ENCODE results near the gene WDR64.

The WDR64 gene

GRCh38 chr1:241637046-241637590 is 15.0 kb upstream of the WDR64 start:
- H3K27ac Mint-ChIP-seq (ENCODE audit: low read depth): no peak overlapping the region
- no peaks in the 10 kb centered on the region for H3K27me3 Mint-ChIP-seq
- peaks cover 8% of the 10 kb centered on the region for H3K36me3 Mint-ChIP-seq (ENCODE audit: insufficient read depth)
- ATAC-seq (replicated peaks; ENCODE audit: extremely low read depth, poor library complexity, severe bottlenecking) (no peak), DNase-seq (ENCODE audit: low spot score in 2 of 2) (no peak)
- H3K4me1 Mint-ChIP-seq: peaks cover 28% of the 10 kb centered on the region
- no peak overlapping the region for H3K4me3 Mint-ChIP-seq
- H3K9me3 Mint-ChIP-seq: no peaks in the 10 kb centered on the region

GRCh38 chr1:241637604-241638003 is 14.5 kb upstream of the WDR64 start:
- Mint-ChIP-seq H3K4me1 (peaks cover 28% of the 10 kb centered on the region), H3K9me3 (no peaks in the 10 kb centered on the region), H3K27me3 (no peaks in the 10 kb centered on the region), H3K36me3 (ENCODE audit: insufficient read depth) (peaks cover 8% of the 10 kb centered on the region), H3K27ac (ENCODE audit: low read depth) (no peak overlapping the region), H3K4me3 (peak overlapping the region; percentile 29)
- ATAC-seq (replicated peaks; ENCODE audit: extremely low read depth, poor library complexity, severe bottlenecking) (no peak), DNase-seq (ENCODE audit: low spot score in 2 of 2) (no peak)

- Mint-ChIP-seq H3K4me1 (peaks cover 28% of the 10 kb centered on the region), H3K27ac (ENCODE audit: low read depth) (no peak overlapping the region), H3K9me3 (no peaks in the 10 kb centered on the region), H3K36me3 (ENCODE audit: insufficient read depth) (peaks cover 9% of the 10 kb centered on the region), H3K27me3 (no peaks in the 10 kb centered on the region), H3K4me3 (peak overlapping the region; percentile 29)
- DNase-seq (ENCODE audit: low spot score in 2 of 2) (no peak), ATAC-seq (replicated peaks; ENCODE audit: extremely low read depth, poor library complexity, severe bottlenecking) (no peak)
Measured at GRCh38 chr1:241638099-241638682, 13.9 kb upstream of the WDR64 start.

DNA sequence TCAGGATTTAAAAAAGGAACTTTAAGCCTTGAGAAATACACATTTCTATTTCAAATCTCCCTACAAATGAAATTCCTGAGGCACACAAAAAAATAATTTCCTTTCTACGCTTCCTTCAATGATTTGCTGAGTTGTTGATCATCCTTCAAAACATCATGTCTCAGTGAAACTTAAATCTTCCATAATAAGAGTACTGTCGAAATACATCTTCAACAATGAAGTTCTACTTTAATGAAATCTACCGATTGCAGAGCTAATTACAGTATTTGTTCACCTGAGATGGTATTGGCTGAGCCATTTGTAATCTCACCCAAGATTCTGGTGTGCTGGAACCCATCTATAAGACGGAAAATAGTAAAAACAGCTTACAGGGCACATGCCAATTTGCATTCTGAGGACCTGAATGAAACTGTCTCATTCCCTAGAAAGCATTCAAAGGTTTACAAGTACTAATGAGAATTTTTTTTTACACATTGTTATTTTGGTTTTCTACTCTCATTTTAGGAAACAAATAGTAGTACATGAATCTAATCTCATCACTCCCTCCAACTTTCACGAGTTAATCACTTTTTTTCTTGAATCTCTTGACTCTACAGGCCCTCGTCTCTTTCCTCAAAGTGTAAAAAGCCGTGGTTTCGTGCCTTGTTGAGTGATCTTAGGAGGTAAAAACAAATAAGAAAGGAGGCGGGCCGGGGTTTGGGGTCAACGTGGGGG is 13.0 kb upstream of the WDR64 start:
- H3K4me3 Mint-ChIP-seq: peak overlapping the region; percentile 81
- DNase-seq (ENCODE audit: low spot score in 2 of 2) (no peak), ATAC-seq (replicated peaks; ENCODE audit: extremely low read depth, poor library complexity, severe bottlenecking) (no peak)
- H3K9me3 Mint-ChIP-seq: no peaks in the 10 kb centered on the region
- peaks cover 28% of the 10 kb centered on the region for H3K4me1 Mint-ChIP-seq
- H3K27me3 Mint-ChIP-seq: no peaks in the 10 kb centered on the region
- peaks cover 10% of the 10 kb centered on the region for H3K36me3 Mint-ChIP-seq (ENCODE audit: insufficient read depth)
- peak overlapping the region; percentile 15 for H3K27ac Mint-ChIP-seq (ENCODE audit: low read depth)

DNA sequence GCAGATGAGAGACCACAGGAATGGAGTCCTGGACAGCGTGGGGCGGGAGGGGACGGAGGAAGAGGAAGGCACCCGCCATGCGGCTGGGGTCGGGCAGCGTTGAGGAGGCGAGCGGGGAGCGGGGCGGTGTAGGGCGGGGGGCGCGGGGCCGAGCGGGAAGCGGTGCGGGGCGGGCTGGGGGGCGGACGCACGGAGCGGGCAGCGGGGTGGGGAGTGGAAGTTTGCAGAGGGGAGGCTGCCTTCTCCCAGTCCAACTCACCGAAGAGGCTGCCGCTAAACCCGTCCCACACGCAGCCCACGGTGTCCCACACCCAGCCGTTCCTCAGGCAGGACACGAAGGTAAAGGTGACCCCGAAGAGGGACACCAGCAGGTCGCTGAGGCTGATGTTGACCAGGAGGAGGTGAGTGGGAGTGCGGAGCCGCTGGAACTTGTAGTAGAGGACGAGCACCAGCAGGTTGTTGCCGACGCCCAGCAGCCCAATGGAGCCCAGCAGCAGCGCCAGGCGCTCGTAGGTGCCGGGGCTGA is 12.4 kb upstream of the WDR64 start:
- ATAC-seq (replicated peaks; ENCODE audit: extremely low read depth, poor library complexity, severe bottlenecking) (peak; percentile 55), DNase-seq (ENCODE audit: low spot score in 2 of 2) (no peak)
- peaks cover 10% of the 10 kb centered on the region for H3K36me3 Mint-ChIP-seq (ENCODE audit: insufficient read depth)
- H3K27me3 Mint-ChIP-seq: no peaks in the 10 kb centered on the region
- peak overlapping the region; percentile 15 for H3K27ac Mint-ChIP-seq (ENCODE audit: low read depth)
- H3K9me3 Mint-ChIP-seq: no peaks in the 10 kb centered on the region
- peak overlapping the region; percentile 81 for H3K4me3 Mint-ChIP-seq
- peaks cover 28% of the 10 kb centered on the region for H3K4me1 Mint-ChIP-seq

DNA sequence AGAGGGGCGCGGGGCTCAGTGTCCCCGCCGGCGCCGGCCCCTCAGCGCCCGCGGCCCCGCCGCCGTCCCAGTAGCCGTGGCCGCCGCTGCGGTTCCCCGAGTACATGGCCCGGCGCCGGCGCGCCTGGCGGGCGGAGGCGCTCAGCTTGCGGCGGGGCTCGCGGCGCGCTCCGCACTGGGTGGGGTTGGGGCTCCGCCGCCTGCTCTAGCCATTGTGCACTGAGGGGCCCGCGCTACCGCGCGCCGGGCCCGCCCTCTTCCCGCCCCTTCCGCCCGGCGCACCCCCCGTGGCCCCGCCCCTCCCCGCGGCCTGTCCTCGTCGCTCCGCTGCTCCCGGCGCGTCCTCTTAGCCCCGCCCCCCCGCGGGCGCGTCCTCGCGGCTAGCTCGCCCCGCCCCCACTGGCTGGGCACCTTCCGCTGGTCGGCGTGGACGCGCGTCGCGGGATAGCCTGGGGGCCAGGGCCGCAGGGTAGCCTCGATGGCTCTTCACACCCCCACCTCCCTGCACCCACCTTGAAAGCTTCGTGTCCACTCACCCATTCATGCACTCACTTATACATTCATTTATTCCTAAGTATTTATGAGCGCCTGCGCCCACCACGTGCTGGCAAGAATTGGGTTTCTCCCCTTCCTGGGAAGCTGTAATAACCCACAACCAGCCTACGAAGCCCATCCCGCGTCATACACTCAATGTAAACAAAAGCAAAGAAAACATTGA is 11.8 kb upstream of the WDR64 start, which contains the start of the genes CHML and OPN3:
TSS of gene CHML (minus strand) at position 221 of the 718 bp plus-strand sequence. CDS start 4,603 bp downstream, outside the sequence.
TSS of gene OPN3 (minus strand) at position 221 of the 718 bp plus-strand sequence. CDS start at position 106, 115 bp downstream.
- peak within 1 kb of the TSS; percentile 81 for H3K4me3 Mint-ChIP-seq

GRCh38 chr1:241640867-241641622 is 11.0 kb upstream of the WDR64 start:
- H3K4me3 Mint-ChIP-seq: peak overlapping the region; percentile 81
- no peaks in the 10 kb centered on the region for H3K27me3 Mint-ChIP-seq
- H3K9me3 Mint-ChIP-seq: no peaks in the 10 kb centered on the region
- DNase-seq (ENCODE audit: low spot score in 2 of 2) (no peak), ATAC-seq (replicated peaks; ENCODE audit: extremely low read depth, poor library complexity, severe bottlenecking) (no peak)
- H3K4me1 Mint-ChIP-seq: peaks cover 28% of the 10 kb centered on the region
- peaks cover 6% of the 10 kb centered on the region for H3K36me3 Mint-ChIP-seq (ENCODE audit: insufficient read depth)
- H3K27ac Mint-ChIP-seq (ENCODE audit: low read depth): peak overlapping the region; percentile 66

More for the DNA sequence above, 11.8 kb upstream of the WDR64 start, which contains the start of the genes CHML and OPN3:
- peak; percentile 92 for ATAC-seq (replicated peaks; ENCODE audit: extremely low read depth, poor library complexity, severe bottlenecking)
- H3K4me1 Mint-ChIP-seq: peaks cover 28% of the 10 kb centered on the region
- peak; percentile 65 to 70 for DNase-seq (ENCODE audit: low spot score in 2 of 2)
- H3K36me3 Mint-ChIP-seq (ENCODE audit: insufficient read depth): peaks cover 8% of the 10 kb centered on the region
- peak within 1 kb of the TSS; percentile 66 for H3K27ac Mint-ChIP-seq (ENCODE audit: low read depth)
- no peaks in the 10 kb centered on the region for H3K27me3 Mint-ChIP-seq
- no peaks in the 10 kb centered on the region for H3K9me3 Mint-ChIP-seq

DNA sequence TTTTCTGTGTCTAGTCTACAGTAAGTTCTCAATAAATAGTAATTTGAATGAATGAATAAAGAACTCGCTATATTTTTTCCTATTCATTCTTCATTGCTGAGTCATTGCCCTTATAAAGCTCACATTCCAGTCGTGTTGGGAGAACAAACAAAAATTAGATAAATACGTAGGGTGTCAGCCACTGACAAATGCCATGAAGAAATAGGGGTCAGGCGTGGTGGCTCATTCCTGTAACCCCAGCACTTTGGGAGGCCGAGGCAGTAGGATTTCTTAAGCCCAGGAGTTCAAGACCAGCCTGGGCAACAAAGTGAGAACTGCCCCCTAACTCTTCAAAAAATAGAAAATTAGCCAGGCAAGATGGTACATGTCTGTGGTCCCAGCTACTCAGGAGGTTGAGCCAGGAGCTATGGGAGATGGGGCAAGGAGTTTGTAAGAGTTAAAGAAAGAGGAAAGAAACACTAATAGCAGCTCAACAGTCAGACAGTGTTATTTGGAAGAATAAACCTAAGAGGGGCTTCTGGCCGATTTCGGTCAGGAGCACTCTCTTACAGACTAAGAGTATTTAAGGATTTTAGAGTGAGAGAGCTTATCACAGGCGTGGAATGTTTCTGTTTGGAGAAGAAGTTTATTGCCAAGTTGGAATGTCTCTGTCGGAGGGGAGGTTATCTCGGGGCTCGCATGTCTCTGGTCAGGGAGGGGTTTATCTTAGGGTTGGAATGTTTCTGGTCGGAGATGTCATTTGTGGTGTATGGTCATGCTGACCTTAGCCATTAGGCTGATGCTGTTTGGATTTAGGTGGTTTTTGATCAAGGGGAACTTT is 10.1 kb upstream of the WDR64 start:
- Mint-ChIP-seq H3K4me1 (peaks cover 28% of the 10 kb centered on the region), H3K27ac (ENCODE audit: low read depth) (no peak overlapping the region), H3K36me3 (ENCODE audit: insufficient read depth) (peaks cover 6% of the 10 kb centered on the region), H3K9me3 (no peaks in the 10 kb centered on the region), H3K27me3 (no peaks in the 10 kb centered on the region), H3K4me3 (no peak overlapping the region)
- no peak for ATAC-seq (replicated peaks; ENCODE audit: extremely low read depth, poor library complexity, severe bottlenecking)
- DNase-seq (ENCODE audit: low spot score in 2 of 2): no peak

DNA sequence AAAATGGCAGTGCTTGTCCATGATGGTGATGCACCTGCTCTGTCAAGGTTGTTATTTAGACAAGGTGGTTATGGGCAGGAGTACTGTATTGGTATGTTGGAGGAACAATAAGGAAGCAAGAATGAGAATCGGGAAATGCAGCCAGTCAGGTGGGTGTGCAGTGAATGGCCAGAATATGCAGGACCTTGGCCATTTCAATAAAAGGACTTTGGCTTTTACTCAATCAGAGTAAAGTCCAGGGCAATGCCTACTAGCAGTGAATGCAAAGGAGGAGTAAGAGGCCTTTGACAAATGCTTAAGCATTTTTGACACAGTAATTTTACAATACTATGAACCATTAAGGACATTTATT is 9.5 kb upstream of the WDR64 start:
- Mint-ChIP-seq H3K27ac (ENCODE audit: low read depth) (no peak overlapping the region), H3K27me3 (no peaks in the 10 kb centered on the region), H3K4me3 (no peak overlapping the region), H3K4me1 (peaks cover 23% of the 10 kb centered on the region), H3K36me3 (ENCODE audit: insufficient read depth) (peaks cover 6% of the 10 kb centered on the region), H3K9me3 (no peaks in the 10 kb centered on the region)
- ATAC-seq (replicated peaks; ENCODE audit: extremely low read depth, poor library complexity, severe bottlenecking) (no peak), DNase-seq (ENCODE audit: low spot score in 2 of 2) (no peak)

GRCh38 chr1:241644259-241644658 is 7.8 kb upstream of the WDR64 start:
- DNase-seq (ENCODE audit: low spot score in 2 of 2): no peak
- Mint-ChIP-seq H3K36me3 (ENCODE audit: insufficient read depth) (peaks cover 6% of the 10 kb centered on the region), H3K9me3 (no peaks in the 10 kb centered on the region), H3K4me1 (peaks cover 8% of the 10 kb centered on the region), H3K4me3 (no peak overlapping the region), H3K27me3 (no peaks in the 10 kb centered on the region), H3K27ac (ENCODE audit: low read depth) (no peak overlapping the region)
- no peak for ATAC-seq (replicated peaks; ENCODE audit: extremely low read depth, poor library complexity, severe bottlenecking)

GRCh38 chr1:241645199-241645598 is 6.9 kb upstream of the WDR64 start:
- no peaks in the 10 kb centered on the region for H3K9me3 Mint-ChIP-seq
- DNase-seq (ENCODE audit: low spot score in 2 of 2) (no peak), ATAC-seq (replicated peaks; ENCODE audit: extremely low read depth, poor library complexity, severe bottlenecking) (no peak)
- H3K27ac Mint-ChIP-seq (ENCODE audit: low read depth): no peak overlapping the region
- peaks cover 4% of the 10 kb centered on the region for H3K36me3 Mint-ChIP-seq (ENCODE audit: insufficient read depth)
- H3K4me3 Mint-ChIP-seq: no peak overlapping the region
- H3K4me1 Mint-ChIP-seq: peaks cover 5% of the 10 kb centered on the region
- H3K27me3 Mint-ChIP-seq: no peaks in the 10 kb centered on the region

Data from central memory CD8-positive, alpha-beta T cell (primary cell).